WTC11 (cell line): ENCODE data around the gene AVP. TPM values are rescaled to one million over a fixed set of nuclear protein-coding genes. Genes with fewer than 3 reads are reported as not detected.

Source experiments
- total RNA-seq: library from RNA; stranded (reverse); gene quantifications from 3 replicates; pipeline ENCODE4 v1.2.3, GENCODE V29; 2021

AVP gene
- total RNA-seq, 1 experiment from 2014 or later: 0.50 TPM

Other genes with a start within 250 kb of the AVP start
- 19.7 to 37.0 TPM (median 33.5 TPM) in 3 replicates for gene PCED1A, start 244.1 kb downstream of the AVP start, total RNA-seq
- 26.2 to 29.1 TPM (median 27.8 TPM) in 3 replicates for gene VPS16, start 244.0 kb downstream of the AVP start, total RNA-seq
- gene PTPRA, start 211.2 kb downstream of the AVP start, total RNA-seq: 43.8 to 48.8 TPM (median 47.2 TPM) in 3 replicates
- gene GNRH2, start 41.1 kb downstream of the AVP start, total RNA-seq: 0.44 to 1.1 TPM (median 0.50 TPM) in 3 replicates
- 105 to 111 TPM (median 110 TPM) in 3 replicates for gene MRPS26, start 38.7 kb downstream of the AVP start, total RNA-seq
- gene OXT, start 13.1 kb downstream of the AVP start, total RNA-seq: not detected in 3 replicates
- gene FASTKD5, start 75.1 kb upstream of the AVP start, total RNA-seq: 19.7 to 22.1 TPM (median 20.2 TPM) in 3 replicates
- 4.4 to 6.9 TPM (median 5.0 TPM) in 3 replicates for gene UBOX5, start 75.1 kb upstream of the AVP start, total RNA-seq
- 32.6 to 39.4 TPM (median 38.7 TPM) in 3 replicates for gene LZTS3, start 88.8 kb upstream of the AVP start, total RNA-seq
- 46.4 to 60.6 TPM (median 52.7 TPM) in 3 replicates for gene DDRGK1, start 120.0 kb upstream of the AVP start, total RNA-seq
- gene ITPA, start 124.8 kb upstream of the AVP start, total RNA-seq: 83.4 to 104 TPM (median 88.5 TPM) in 3 replicates
- gene SLC4A11, start 154.5 kb upstream of the AVP start, total RNA-seq: 30.4 to 39.5 TPM (median 34.5 TPM) in 3 replicates